ENCODE measurements around the gene CISTR. TPM values are rescaled to one million over a fixed set of nuclear protein-coding genes. Genes with fewer than 3 reads are reported as not detected.

CISTR gene
- total RNA-seq, 1 donor from 2014 or later = not detected

- no peak for FAIRE-seq
- TF ChIP-seq CTCF (IDR thresholded peaks at IDR 0.05; ENCODE audit: insufficient read depth, low read length, severe bottlenecking) = no peak
- peaks cover 48% of the 10 kb centered on the region for H3K27me3 ChIP-seq (ENCODE audit: control insufficient read depth, insufficient read depth, low read length)
- DNase-seq (ENCODE audit: low read depth) = no peak
- no peak overlapping the region for H3K4me3 ChIP-seq (ENCODE audit: low read depth, low read length)
- no peaks in the 10 kb centered on the region for H3K36me3 ChIP-seq (ENCODE audit: control insufficient read depth, insufficient read depth, low read length)
These were observed 11.7 kb downstream of the CISTR start for GRCh38 chr12:53740130-53740491.

- H3K4me3 ChIP-seq (ENCODE audit: low read depth, low read length) = no peak overlapping the region
- TF ChIP-seq CTCF (IDR thresholded peaks at IDR 0.05; ENCODE audit: insufficient read depth, low read length, severe bottlenecking) = no peak
- DNase-seq (ENCODE audit: low read depth) = no peak
- H3K36me3 ChIP-seq (ENCODE audit: control insufficient read depth, insufficient read depth, low read length) = no peaks in the 10 kb centered on the region
- FAIRE-seq = no peak
- H3K27me3 ChIP-seq (ENCODE audit: control insufficient read depth, insufficient read depth, low read length) = peaks cover 45% of the 10 kb centered on the region
These were observed 12.3 kb downstream of the CISTR start for GRCh38 chr12:53739214-53740129.

- no peaks in the 10 kb centered on the region for H3K36me3 ChIP-seq (ENCODE audit: control insufficient read depth, insufficient read depth, low read length)
- DNase-seq (ENCODE audit: low read depth) = no peak
- no peak overlapping the region for H3K4me3 ChIP-seq (ENCODE audit: low read depth, low read length)
- no peak for TF ChIP-seq CTCF (IDR thresholded peaks at IDR 0.05; ENCODE audit: insufficient read depth, low read length, severe bottlenecking)
- FAIRE-seq = no peak
- peaks cover 40% of the 10 kb centered on the region for H3K27me3 ChIP-seq (ENCODE audit: control insufficient read depth, insufficient read depth, low read length)
These were observed 13.2 kb downstream of the CISTR start for GRCh38 chr12:53738406-53739213.

- peaks cover 40% of the 10 kb centered on the region for H3K27me3 ChIP-seq (ENCODE audit: control insufficient read depth, insufficient read depth, low read length)
- no peak for TF ChIP-seq CTCF (IDR thresholded peaks at IDR 0.05; ENCODE audit: insufficient read depth, low read length, severe bottlenecking)
- DNase-seq (ENCODE audit: low read depth) (no peak), FAIRE-seq (no peak)
- no peaks in the 10 kb centered on the region for H3K36me3 ChIP-seq (ENCODE audit: control insufficient read depth, insufficient read depth, low read length)
- no peak overlapping the region for H3K4me3 ChIP-seq (ENCODE audit: low read depth, low read length)
These were observed 13.8 kb downstream of the CISTR start for GRCh38 chr12:53737951-53738405.

- no peaks in the 10 kb centered on the region for H3K36me3 ChIP-seq (ENCODE audit: control insufficient read depth, insufficient read depth, low read length)
- H3K27me3 ChIP-seq (ENCODE audit: control insufficient read depth, insufficient read depth, low read length) = peaks cover 40% of the 10 kb centered on the region
- no peak for FAIRE-seq
- no peak for DNase-seq (ENCODE audit: low read depth)
- H3K4me3 ChIP-seq (ENCODE audit: low read depth, low read length) = no peak overlapping the region
- no peak for TF ChIP-seq CTCF (IDR thresholded peaks at IDR 0.05; ENCODE audit: insufficient read depth, low read length, severe bottlenecking)
These were observed 14.5 kb downstream of the CISTR start for GRCh38 chr12:53737093-53737808.
